Neuron (in vitro differentiated cells): Measurements from ENCODE around the gene RNF151.

Experiments
- H2AFZ ChIP-seq: one replicate; pipeline ENCODE4 v1.6.1; 2013; ENCODE audit warnings: low read depth, mild to moderate bottlenecking, inconsistent platforms, low read length, moderate library complexity
- H3K27me3 ChIP-seq: one replicate; pipeline ENCODE4 v1.6.1; 2013; ENCODE audit warnings: low read length; ENCODE audit not compliant: insufficient read depth
- H3K36me3 ChIP-seq: one replicate; pipeline ENCODE4 v1.6.1; 2013; ENCODE audit warnings: low read length; ENCODE audit not compliant: insufficient read depth
- H3K4me1 ChIP-seq: one replicate; pipeline ENCODE4 v1.6.1; 2013; ENCODE audit warnings: low read length; ENCODE audit not compliant: insufficient read depth
- H3K4me3 ChIP-seq: 2 replicates; pipeline ENCODE4 v1.5.1; 2013; ENCODE audit warnings: mild to moderate bottlenecking, low read length, moderate library complexity
- H3K9me3 ChIP-seq: one replicate; pipeline ENCODE4 v1.6.1; 2013; ENCODE audit warnings: low read length

Gene RNF151

DNA sequence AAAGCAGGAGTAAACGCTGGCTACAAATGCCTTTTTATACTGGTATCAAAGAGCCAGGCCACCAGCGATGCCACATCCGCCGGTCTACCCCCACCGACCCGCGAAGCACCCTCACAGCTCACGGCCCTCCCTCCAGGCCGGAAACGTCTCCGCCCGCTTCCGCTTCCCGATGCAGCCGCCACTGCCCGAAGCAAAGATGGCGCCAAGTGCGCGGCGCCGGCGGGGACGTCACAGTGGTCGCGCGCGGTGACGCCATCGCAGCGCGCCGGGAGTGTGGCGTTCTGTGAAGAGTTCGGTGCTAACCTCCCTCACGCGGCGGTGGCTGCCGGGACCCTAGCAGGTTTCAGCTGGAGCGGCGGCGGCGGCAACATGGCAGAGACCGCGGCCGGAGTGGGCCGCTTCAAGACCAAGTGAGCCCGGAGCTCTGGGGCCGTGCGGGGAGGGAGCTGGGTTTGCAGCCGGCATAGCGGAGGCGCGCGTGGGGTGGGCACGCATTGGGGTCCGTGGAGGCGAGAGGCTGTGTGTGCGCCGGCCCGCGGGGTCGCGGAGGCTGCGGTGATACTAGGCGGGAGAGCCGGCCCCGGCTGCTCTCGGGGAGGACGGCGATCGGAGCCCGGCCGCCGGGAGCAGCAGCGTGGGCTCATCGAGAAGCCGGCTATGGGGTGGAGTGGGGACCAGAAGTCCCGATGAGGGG, 5.3 kb downstream of the RNF151 start, which contains the start of gene TBL3:
Gene TBL3 (plus strand): TSS at position 258 of the 694 bp plus-strand sequence. CDS start 112 bp downstream, at position 370.
- H3K9me3 ChIP-seq = no peaks in the 10 kb centered on the region
- H3K4me3 ChIP-seq = peak within 1 kb of the TSS; percentile 63
- H3K4me1 ChIP-seq = peaks cover 10% of the 10 kb centered on the region
- H3K27me3 ChIP-seq = no peaks in the 10 kb centered on the region
- H3K36me3 ChIP-seq = peaks cover 22% of the 10 kb centered on the region
- peak within 1 kb of the TSS; percentile 63 for H2AFZ ChIP-seq

DNA sequence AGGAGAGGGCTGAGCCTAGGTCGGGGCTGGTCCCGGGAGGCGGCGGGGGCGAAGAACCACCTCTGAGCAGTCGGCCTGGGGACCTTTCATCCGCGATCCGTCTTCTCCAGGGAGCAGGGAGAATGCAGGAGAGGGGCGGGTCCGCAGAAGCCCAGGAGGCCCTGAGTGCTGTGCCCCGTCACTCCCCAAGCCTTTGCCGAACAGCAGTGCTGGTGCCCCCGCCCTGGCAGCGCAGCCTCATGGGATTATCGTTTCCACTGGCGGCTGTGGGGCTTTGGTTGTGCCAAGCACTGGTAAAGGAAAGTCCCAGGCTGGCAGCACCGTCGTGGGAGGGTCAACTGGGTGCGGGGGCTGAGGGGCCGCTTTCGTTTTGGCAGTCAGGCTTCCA, 5.8 kb downstream of the RNF151 start:
- H3K4me1 ChIP-seq = peaks cover 10% of the 10 kb centered on the region
- peaks cover 27% of the 10 kb centered on the region for H3K36me3 ChIP-seq
- no peaks in the 10 kb centered on the region for H3K9me3 ChIP-seq
- peak overlapping the region; percentile 63 for H2AFZ ChIP-seq
- H3K4me3 ChIP-seq = peak overlapping the region; percentile 63
- no peaks in the 10 kb centered on the region for H3K27me3 ChIP-seq

DNA sequence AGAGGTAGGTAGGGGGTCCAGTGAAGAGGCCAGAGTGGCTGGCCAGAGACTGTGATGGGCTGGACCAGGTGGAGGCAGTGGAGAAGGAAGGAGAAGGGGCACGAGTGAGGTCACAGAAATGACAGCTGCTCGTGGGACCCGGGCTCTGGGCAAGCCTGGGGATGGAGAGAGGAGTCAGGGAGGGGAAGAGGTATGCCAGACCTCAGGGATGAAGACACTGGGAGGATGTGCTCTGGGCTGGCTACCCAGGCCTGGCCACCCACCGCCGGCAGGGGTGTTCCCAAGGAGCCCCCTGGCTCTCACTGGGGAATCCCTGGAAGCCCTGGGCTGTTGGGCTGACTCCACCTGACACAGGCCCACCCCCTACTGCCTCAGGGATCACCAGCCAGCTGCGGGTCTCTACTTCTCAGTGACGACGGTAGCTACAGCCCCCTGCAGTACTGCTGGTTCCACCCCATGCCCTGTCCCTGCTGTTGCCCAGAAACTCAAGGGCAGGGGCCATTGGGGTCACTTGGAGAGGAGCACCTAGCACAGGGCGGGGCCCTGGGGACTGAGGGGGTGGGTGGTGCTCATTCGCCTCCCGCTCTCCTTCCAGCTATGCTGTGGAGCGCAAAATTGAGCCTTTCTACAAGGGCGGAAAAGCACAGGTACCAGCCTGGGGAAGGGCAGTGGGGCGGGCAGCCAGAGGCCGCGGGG, 7.0 kb downstream of the RNF151 start:
- H3K36me3 ChIP-seq = peaks cover 38% of the 10 kb centered on the region
- H3K4me3 ChIP-seq = no peak overlapping the region
- H3K9me3 ChIP-seq = no peaks in the 10 kb centered on the region
- H3K27me3 ChIP-seq = no peaks in the 10 kb centered on the region
- peaks cover 10% of the 10 kb centered on the region for H3K4me1 ChIP-seq
- no peak overlapping the region for H2AFZ ChIP-seq

DNA sequence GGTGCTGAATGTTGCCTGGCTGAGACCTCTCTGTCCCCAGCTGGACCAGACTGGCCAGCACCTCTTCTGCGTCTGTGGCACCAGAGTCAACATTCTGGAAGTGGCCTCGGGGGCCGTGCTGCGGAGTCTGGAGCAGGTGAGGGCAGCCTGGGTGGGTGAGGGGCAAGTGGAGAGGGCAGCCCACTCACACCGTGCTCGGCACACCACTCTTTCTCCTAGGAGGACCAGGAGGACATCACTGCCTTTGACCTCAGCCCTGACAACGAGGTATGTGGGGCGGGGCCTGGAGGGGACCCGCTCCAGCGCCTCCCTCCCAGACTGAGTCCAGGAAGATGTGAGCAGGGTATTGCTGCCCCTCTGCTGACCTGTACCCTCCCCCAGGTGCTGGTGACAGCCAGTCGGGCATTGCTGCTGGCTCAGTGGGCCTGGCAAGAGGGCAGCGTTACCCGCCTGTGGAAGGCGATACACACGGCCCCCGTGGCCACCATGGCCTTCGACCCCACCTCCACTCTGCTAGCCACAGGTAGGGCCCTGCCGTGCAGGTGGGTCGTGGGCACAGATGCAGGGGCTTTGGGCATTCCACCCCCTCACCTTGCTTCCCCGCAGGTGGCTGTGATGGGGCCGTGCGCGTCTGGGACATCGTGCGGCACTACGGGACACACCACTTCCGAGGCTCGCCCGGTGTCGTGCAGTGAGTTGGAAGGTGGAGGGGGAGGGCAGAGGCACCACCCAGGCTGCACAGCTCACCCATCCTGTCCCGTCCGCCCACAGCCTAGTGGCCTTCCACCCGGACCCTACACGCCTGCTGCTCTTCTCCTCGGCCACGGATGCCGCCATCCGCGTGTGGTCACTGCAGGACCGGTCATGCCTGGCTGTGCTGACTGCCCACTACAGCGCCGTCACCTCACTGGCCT, 7.8 kb downstream of the RNF151 start:
- Histone ChIP-seq H2AFZ (no peak overlapping the region), H3K4me3 (no peak overlapping the region), H3K4me1 (peaks cover 10% of the 10 kb centered on the region)

DNA sequence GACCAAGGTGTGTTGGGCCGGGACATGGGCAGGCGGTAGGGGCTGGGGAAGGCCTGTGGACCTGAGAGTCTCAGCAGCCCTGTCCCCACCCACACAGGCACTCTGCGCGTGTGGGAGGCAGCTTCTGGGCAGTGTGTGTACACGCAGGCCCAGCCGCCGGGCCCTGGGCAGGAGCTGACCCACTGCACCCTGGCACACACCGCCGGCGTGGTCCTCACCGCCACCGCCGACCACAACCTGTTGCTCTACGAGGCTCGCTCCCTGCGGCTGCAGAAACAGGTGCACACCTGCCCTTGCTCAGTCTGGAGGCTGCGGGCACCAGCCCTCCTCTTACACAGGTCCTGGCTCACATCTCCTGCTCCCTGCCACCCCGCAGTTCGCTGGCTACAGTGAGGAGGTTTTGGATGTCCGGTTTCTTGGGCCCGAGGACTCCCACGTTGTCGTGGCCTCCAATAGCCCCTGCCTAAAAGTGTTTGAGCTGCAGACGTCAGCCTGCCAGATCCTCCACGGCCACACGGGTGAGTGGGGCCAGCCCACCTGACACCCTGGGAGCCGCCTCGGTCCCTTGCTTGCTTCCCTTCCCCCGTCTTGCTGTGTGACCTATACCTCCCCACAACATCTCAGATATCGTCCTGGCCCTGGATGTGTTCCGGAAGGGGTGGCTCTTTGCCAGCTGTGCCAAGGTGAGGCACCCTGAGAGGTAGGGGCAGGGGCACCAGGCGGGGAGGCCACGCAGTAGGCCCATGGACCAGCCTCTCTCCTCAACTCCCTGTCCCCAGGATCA, 9.0 kb downstream of the RNF151 start:
- no peaks in the 10 kb centered on the region for H3K9me3 ChIP-seq
- H3K4me1 ChIP-seq = peaks cover 10% of the 10 kb centered on the region
- H3K4me3 ChIP-seq = no peak overlapping the region
- H3K36me3 ChIP-seq = peaks cover 47% of the 10 kb centered on the region
- H2AFZ ChIP-seq = no peak overlapping the region
- H3K27me3 ChIP-seq = no peaks in the 10 kb centered on the region

More for the DNA sequence above, 7.8 kb downstream of the RNF151 start:
- H3K36me3 ChIP-seq = peaks cover 43% of the 10 kb centered on the region
- no peaks in the 10 kb centered on the region for H3K27me3 ChIP-seq
- H3K9me3 ChIP-seq = no peaks in the 10 kb centered on the region

DNA sequence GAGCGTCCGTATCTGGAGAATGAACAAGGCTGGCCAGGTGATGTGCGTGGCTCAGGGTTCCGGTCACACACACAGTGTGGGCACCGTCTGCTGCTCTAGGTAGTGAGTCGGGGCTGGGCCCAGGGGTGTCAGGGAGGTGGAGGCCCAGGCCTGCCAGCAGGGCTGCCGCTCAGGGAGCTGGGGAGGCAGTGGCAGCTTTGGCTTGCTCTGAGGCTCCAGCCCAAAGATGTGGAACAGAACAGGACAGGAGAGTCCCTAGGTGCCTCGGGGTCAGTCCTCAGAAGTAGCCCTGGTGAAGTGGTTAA, 9.5 kb downstream of the RNF151 start:
- no peak overlapping the region for H3K4me3 ChIP-seq
- peaks cover 7% of the 10 kb centered on the region for H3K4me1 ChIP-seq
- peaks cover 47% of the 10 kb centered on the region for H3K36me3 ChIP-seq

DNA sequence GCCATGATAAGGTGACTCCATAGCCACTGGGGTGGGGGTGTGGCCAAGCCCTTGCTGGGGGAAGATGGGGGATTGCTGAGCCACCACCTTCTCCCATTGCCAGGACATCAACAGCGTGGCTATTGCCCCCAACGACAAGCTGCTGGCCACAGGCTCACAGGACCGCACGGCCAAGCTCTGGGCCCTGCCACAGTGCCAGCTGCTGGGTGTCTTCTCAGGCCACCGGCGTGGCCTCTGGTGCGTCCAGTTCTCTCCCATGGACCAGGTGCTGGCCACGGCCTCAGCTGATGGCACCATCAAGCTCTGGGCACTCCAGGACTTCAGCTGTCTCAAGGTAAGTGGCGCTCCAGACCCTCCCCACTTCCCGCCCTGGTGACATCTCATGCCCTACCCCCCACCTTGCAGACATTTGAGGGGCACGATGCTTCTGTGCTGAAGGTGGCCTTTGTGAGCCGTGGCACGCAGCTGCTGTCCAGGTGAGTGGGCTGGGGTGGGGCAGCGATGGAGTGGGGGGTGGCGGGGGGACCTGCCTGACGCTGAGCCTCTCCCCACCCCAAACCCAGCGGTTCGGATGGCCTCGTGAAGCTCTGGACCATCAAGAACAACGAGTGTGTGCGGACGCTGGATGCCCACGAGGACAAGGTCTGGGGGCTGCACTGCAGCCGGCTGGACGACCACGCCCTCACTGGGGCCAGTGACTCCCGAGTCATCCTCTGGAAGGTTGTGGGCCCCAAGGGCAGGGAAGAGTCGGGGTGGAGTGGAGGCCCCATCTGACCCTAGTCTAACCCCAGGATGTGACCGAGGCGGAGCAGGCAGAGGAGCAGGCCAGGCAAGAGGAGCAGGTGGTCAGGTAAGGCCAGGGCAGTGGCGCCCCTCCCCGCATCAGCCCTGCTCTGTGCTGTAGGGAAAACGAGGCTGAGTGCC, 10.6 kb downstream of the RNF151 start:
- H3K4me1 ChIP-seq = peaks cover 17% of the 10 kb centered on the region
- H3K36me3 ChIP-seq = peaks cover 47% of the 10 kb centered on the region
- no peaks in the 10 kb centered on the region for H3K27me3 ChIP-seq
- H2AFZ ChIP-seq = no peak overlapping the region
- H3K9me3 ChIP-seq = no peaks in the 10 kb centered on the region
- H3K4me3 ChIP-seq = no peak overlapping the region

More for the DNA sequence above, 9.5 kb downstream of the RNF151 start:
- Histone ChIP-seq H2AFZ (no peak overlapping the region), H3K27me3 (no peaks in the 10 kb centered on the region), H3K9me3 (no peaks in the 10 kb centered on the region)

DNA sequence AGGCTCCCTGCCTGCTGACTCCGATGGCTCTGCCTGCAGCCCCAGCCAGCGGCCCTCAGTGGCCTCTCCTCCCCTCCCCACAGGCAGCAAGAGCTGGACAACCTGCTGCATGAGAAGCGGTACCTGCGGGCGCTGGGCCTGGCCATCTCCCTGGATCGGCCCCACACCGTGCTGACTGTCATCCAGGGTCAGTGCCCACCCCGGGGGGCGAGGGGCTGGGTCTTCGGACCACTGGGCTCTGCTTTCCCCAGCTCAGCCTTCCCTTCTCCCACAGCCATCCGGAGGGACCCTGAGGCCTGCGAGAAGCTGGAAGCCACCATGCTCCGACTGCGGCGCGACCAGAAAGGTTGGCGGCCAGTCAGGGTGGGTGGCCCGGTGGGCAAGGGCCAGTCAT, 11.2 kb downstream of the RNF151 start:
- Histone ChIP-seq H3K9me3 (no peaks in the 10 kb centered on the region), H3K36me3 (peaks cover 47% of the 10 kb centered on the region), H3K4me1 (peaks cover 15% of the 10 kb centered on the region), H2AFZ (no peak overlapping the region), H3K4me3 (no peak overlapping the region), H3K27me3 (no peaks in the 10 kb centered on the region)

DNA sequence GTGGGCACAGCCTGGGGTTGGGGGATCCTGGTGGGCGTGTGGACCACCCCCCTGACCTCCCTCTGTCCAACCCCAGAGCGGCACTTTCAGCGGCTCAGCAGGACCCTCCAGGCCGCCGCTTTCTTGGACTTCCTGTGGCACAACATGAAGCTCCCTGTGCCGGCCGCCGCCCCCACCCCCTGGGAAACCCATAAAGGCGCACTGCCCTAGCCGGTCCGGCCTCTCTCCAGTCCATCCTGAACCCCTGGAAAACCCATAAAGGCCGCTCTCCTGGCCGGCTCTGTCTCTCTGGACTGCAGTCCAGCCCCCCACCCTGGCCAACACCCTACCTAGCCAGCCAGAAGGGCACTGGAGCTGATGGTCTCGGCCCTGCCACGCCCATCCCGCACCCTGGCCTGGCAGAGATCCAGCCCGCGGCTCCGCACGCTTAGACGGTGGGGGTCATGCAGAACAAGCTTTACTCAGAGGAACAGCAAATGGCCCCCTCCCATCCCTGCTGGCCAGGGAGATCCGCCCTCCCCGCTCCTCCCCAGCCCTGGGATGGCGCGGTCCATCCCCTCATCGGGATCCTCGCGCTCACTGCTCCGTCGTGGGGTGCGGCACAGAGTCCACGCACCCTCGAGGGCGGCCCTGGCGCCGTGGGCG, 11.9 kb downstream of the RNF151 start:
- H3K36me3 ChIP-seq = peaks cover 47% of the 10 kb centered on the region
- no peak overlapping the region for H2AFZ ChIP-seq
- no peaks in the 10 kb centered on the region for H3K27me3 ChIP-seq
- no peaks in the 10 kb centered on the region for H3K9me3 ChIP-seq
- H3K4me3 ChIP-seq = no peak overlapping the region
- H3K4me1 ChIP-seq = peaks cover 19% of the 10 kb centered on the region

DNA sequence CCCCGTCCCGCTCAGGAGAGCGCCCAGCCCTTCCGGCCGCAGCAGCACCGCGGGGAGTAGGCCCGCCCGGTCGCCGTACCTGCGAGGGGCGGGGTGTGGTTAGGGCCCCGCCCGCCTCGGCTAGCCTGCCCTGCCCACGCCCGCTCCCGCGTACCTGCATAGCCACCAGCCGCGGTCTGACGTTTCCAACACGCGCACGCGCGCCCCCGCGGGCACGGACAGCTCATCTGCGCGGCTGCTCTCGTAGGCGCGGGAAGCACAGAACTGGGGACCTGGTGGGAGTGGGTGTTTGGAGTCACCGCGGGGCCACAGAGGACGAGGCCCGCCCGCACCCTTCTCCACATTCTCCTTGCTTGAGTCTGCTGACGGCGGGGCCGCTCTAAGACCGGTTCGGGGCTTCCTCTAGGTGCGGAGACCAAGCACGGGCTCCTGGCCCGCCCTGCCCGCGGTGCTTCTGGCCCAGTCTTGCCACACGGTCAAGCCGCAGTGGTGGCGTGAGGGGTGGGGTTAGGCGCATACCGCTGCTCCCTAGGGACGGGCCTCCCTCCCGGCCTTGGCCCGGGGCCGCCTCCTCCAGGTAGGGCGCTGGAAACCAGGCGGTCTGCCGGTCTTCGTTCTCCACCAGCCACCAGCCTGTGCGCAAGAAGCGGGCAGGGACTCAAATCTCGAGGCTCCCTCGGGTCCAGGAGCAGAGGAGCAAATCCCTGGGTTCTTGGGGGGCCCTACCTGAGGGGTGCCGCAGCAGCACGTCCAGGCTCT, 12.8 kb downstream of the RNF151 start:
- H3K4me3 ChIP-seq = no peak overlapping the region
- H3K36me3 ChIP-seq = peaks cover 47% of the 10 kb centered on the region
- H3K9me3 ChIP-seq = no peaks in the 10 kb centered on the region
- peaks cover 20% of the 10 kb centered on the region for H3K4me1 ChIP-seq
- no peak overlapping the region for H2AFZ ChIP-seq
- H3K27me3 ChIP-seq = no peaks in the 10 kb centered on the region
